ENCODE results near the gene GLA.

GLA gene

DNA sequence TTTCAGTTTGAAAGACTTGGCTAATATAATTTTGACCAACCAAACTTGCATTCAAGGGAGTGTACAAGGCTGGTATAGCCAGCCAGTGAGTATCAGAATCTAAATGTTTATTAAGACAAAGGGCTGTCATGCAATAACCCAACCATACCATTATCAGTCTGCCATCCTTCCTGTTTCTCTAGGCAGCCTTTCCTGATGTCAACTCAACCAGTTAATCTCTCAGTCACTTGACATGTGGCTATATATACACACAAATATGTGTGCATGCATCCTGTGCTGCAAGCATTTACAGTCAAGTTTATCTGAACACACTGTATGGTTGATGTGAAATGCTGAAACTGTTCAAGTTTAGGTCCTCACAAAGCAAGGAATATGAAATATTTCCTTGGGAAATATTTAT is 38.9 kb downstream of the GLA start:
- Histone ChIP-seq H3K27me3 (ENCODE audit: control insufficient read depth, insufficient read depth, low read length) (no peaks in the 10 kb centered on the region), H3K27ac (ENCODE audit: low read depth, low read length) (no peak overlapping the region), H3K4me3 (ENCODE audit: low read length) (no peak overlapping the region), H3K4me1 (ENCODE audit: control insufficient read depth, insufficient read depth, low read length) (no peaks in the 10 kb centered on the region), H3K9ac (ENCODE audit: low read length) (no peak overlapping the region), H3K36me3 (ENCODE audit: control insufficient read depth, insufficient read depth, low read length) (no peaks in the 10 kb centered on the region)

DNA sequence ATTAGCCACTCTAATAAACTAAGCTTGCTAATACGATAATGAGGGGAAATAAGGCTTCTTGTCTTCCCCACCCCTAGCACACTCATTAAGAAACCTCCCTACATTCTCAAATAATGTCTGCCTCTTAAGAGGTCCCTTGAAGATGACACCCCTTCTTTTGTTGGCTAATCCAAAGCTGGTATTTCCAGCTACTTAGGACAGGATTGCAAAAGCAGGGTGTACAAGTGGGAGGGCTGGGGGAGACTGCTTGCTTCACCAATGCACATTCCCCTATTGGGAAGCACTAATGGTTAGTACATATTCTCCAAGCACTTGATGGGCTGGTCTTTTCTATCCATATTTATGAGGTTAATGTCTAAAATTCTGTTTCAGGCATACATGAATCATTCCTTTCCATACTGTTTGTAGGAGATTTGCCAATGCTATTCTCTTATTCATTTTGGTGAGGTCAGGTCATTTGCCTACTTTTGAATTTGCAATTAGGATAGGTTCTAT is 42.4 kb downstream of the GLA start:
- peaks cover 2% of the 10 kb centered on the region for H3K27me3 ChIP-seq (ENCODE audit: control insufficient read depth, insufficient read depth, low read length)
- no peak overlapping the region for H3K9ac ChIP-seq (ENCODE audit: low read length)
- no peaks in the 10 kb centered on the region for H3K4me1 ChIP-seq (ENCODE audit: control insufficient read depth, insufficient read depth, low read length)
- no peak overlapping the region for H3K4me3 ChIP-seq (ENCODE audit: low read length)
- H3K27ac ChIP-seq (ENCODE audit: low read depth, low read length) = no peak overlapping the region
- H3K36me3 ChIP-seq (ENCODE audit: control insufficient read depth, insufficient read depth, low read length) = no peaks in the 10 kb centered on the region

DNA sequence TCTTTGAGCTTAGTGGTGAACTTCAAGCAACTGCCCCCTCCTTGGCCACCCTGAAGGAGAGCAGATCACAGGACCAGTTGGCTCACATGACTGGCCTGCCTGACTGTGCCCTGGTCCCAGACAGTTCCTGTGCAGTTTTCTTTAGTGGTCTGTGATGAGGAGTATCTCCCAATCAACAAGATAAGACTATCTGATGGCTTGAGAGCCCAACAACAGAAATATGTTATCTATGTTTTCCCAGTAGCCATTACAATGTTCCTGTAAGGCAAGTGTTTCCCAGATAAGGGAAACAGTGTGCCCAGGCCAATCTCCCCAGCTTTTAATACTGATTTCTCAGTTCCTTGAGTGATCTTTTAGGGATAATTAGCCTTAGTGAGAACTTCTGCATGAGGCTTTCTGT is 45.0 kb downstream of the GLA start:
- Histone ChIP-seq H3K4me1 (ENCODE audit: control insufficient read depth, insufficient read depth, low read length) (no peaks in the 10 kb centered on the region), H3K27ac (ENCODE audit: low read depth, low read length) (no peak overlapping the region), H3K27me3 (ENCODE audit: control insufficient read depth, insufficient read depth, low read length) (peaks cover 2% of the 10 kb centered on the region), H3K4me3 (ENCODE audit: low read length) (no peak overlapping the region), H3K9ac (ENCODE audit: low read length) (no peak overlapping the region), H3K36me3 (ENCODE audit: control insufficient read depth, insufficient read depth, low read length) (no peaks in the 10 kb centered on the region)

DNA sequence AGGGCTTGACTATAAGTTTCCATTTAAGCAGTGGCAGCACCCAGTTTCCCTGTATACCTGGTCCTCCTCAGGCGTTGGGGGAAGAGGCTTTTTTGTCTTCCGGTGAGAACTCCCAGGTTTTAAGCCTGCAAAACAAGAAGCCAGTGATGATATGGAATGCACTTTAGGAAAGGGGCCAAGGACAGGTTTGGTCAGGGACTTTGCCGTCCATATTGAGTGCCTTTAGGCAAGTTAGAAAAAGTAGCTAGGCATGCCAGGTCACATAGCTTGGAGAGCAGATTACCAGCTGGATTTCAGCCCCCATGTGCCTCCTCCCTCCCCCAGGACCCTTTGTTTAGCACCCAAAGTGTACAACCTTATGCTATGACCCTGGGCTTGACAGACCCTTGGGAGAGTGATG is 45.6 kb downstream of the GLA start:
- no peak overlapping the region for H3K9ac ChIP-seq (ENCODE audit: low read length)
- peaks cover 2% of the 10 kb centered on the region for H3K27me3 ChIP-seq (ENCODE audit: control insufficient read depth, insufficient read depth, low read length)
- no peaks in the 10 kb centered on the region for H3K4me1 ChIP-seq (ENCODE audit: control insufficient read depth, insufficient read depth, low read length)
- H3K4me3 ChIP-seq (ENCODE audit: low read length) = no peak overlapping the region
- no peak overlapping the region for H3K27ac ChIP-seq (ENCODE audit: low read depth, low read length)
- H3K36me3 ChIP-seq (ENCODE audit: control insufficient read depth, insufficient read depth, low read length) = no peaks in the 10 kb centered on the region

DNA sequence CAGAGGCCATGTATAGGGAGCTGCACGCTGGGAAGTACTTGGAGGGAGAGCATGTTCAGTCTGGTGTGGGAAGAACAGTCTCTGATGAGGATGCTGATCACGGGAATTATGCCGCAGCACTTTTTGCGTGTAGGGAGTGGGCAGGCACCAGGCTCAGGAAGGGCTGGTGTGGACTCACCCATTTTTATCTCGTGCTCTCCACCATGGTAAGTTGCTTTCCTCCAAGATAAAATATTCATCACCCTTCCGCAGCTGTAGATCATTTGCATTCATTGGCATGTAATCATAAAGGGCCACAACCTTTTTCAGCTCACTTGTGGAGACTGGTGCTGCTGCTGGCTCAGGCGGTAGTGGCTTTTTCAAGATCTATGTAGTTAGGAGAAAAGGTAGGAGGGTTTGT is 47.3 kb downstream of the GLA start:
- peaks cover 4% of the 10 kb centered on the region for H3K27me3 ChIP-seq (ENCODE audit: control insufficient read depth, insufficient read depth, low read length)
- no peak overlapping the region for H3K9ac ChIP-seq (ENCODE audit: low read length)

DNA sequence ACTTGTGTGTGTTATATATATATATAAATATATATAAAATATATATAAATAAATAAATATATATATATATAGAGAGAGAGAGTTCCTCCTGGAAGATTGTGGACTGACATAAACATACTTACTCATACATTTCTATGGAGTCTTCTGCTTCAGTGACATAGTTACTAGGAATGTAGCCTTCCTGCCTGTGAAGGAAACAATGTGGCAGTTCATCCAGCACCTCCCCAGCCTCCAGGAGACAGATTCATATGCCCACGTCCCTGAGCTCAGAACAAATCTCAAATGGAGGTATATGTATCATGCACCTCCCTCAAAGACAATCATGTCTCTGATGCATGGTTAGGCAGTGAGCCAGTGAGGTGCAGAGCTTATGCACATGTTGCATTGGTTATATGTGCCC is 47.8 kb downstream of the GLA start:
- Histone ChIP-seq H3K27ac (ENCODE audit: low read depth, low read length) (no peak overlapping the region), H3K9ac (ENCODE audit: low read length) (no peak overlapping the region), H3K4me1 (ENCODE audit: control insufficient read depth, insufficient read depth, low read length) (no peaks in the 10 kb centered on the region), H3K27me3 (ENCODE audit: control insufficient read depth, insufficient read depth, low read length) (peaks cover 4% of the 10 kb centered on the region), H3K36me3 (ENCODE audit: control insufficient read depth, insufficient read depth, low read length) (no peaks in the 10 kb centered on the region), H3K4me3 (ENCODE audit: low read length) (no peak overlapping the region)

More for the DNA sequence above, 47.3 kb downstream of the GLA start:
- no peak overlapping the region for H3K27ac ChIP-seq (ENCODE audit: low read depth, low read length)
- no peaks in the 10 kb centered on the region for H3K36me3 ChIP-seq (ENCODE audit: control insufficient read depth, insufficient read depth, low read length)
- no peak overlapping the region for H3K4me3 ChIP-seq (ENCODE audit: low read length)
- H3K4me1 ChIP-seq (ENCODE audit: control insufficient read depth, insufficient read depth, low read length) = no peaks in the 10 kb centered on the region

DNA sequence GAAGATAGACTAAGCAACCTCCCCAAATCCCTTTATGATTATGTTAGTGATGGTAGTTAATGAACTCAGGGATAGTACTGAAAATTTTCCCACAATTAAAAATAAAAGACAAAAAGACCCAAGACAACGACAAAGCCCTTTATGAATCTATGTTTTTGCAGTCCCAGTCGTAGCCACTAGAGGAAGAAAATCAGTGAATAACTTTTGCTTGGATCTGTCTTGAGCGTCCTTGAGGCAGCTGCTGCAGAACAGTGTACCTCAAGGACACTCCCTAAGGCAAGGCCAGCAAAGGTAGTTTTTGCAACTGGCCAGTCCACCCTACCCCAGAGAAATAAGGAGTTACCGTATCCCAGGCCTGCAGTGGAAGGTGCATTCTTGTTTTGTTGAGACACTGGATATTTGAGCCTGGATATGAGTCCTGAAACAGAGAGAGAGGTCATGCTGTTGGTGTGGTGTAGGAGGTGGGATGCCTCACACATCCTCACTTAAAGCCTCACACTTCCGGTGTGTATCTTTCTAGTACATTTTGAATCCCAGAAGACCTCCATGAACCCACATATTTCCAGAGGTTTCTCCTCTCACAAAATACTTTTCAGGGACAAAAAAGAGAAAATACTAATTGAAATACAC is 50.4 kb downstream of the GLA start:
- Histone ChIP-seq H3K4me1 (ENCODE audit: control insufficient read depth, insufficient read depth, low read length) (no peaks in the 10 kb centered on the region), H3K27me3 (ENCODE audit: control insufficient read depth, insufficient read depth, low read length) (peaks cover 2% of the 10 kb centered on the region), H3K27ac (ENCODE audit: low read depth, low read length) (no peak overlapping the region), H3K9ac (ENCODE audit: low read length) (no peak overlapping the region), H3K36me3 (ENCODE audit: control insufficient read depth, insufficient read depth, low read length) (no peaks in the 10 kb centered on the region), H3K4me3 (ENCODE audit: low read length) (no peak overlapping the region)

DNA sequence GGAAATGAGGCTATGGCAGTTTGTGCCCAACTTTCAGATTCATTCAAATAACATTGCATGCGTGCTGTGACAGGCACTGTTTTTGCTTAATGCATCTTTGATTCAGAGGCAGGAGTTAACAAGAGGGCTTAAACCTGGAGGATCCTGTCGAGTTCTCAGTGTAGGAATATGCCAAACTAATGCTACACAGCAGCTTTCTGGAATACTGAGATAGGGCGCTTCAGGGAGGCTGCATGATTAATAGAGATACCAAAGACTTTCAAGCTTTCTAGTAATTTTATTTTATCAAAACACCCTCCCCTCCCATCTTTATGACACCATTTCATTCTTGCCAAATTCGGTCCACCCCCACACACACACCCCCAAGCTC is 58.5 kb downstream of the GLA start:
- Histone ChIP-seq H3K27me3 (ENCODE audit: control insufficient read depth, insufficient read depth, low read length) (no peaks in the 10 kb centered on the region), H3K4me1 (ENCODE audit: control insufficient read depth, insufficient read depth, low read length) (no peaks in the 10 kb centered on the region), H3K4me3 (ENCODE audit: low read length) (peak overlapping the region; percentile 86), H3K36me3 (ENCODE audit: control insufficient read depth, insufficient read depth, low read length) (no peaks in the 10 kb centered on the region), H3K27ac (ENCODE audit: low read depth, low read length) (no peak overlapping the region), H3K9ac (ENCODE audit: low read length) (no peak overlapping the region)

DNA sequence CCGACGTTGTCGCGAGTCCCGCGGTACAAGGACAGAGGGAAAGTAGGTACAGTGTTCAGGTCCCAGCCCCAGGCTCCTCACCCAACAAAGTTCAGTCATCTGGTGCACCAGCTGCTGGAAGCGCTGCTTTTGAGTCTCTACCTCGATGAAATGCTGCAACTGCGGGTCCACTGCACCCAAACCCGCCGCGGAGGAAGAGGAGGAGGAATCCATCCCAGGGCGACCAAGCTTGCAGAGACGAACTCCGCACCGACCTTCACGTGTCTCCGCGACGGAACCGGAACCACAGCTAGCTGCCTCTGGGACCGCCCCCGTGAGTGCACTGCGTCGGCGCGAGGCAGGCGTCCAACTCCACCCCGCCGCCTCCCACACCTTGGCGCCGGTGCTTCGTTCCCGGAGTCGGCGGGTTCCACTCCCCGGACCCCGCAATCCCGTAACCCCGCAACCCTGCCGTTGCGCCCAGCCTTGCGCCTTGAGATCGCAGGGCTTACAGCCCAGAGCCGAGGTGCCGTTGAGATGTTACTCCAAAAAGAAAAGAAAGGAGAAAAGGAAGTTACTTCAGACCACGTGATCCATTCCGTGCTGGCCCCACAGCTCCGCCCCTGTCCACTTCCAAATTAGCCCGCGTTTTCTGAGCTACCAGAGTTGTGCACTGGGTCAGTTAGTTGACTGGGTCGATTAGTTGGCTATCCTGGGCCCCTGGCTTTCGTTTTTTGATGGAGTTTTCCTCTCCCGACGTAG is 59.1 kb downstream of the GLA start, which contains the start of gene TIMM8A:
TSS of gene TIMM8A (minus strand) at position 291 of the 741 bp plus-strand sequence. CDS start at position 213, 78 bp downstream.
- peak within 1 kb of the TSS; percentile 80 for H3K27ac ChIP-seq (ENCODE audit: low read depth, low read length)

DNA sequence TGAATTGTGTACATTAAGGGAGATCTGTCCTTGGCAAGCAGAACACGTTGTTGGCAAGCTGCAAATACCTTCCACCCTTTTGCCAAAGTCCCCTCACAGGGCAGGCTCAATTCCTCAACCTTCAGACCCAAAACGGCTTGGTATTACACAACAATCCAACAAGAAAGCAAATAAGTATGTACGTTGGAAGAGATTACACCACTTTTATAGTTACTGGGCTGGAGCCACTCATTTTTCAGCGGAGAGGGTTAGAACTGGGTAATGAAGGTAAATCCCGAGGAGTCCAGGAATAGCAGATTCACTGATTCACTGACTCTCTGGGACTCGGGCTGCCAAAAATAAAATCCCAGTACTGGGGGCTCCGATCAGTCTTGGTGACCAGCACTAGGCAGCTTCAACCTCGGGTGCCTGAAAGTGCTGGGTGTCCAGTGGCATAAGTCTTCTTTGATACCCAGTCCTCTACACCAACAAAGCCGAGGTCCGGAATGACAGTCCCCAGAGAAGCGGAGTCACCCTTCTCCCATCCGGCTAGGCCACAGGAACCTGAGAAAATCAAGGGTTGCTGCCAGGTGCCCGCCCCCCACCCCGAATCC is 59.8 kb downstream of the GLA start:
- no peaks in the 10 kb centered on the region for H3K27me3 ChIP-seq (ENCODE audit: control insufficient read depth, insufficient read depth, low read length)
- H3K27ac ChIP-seq (ENCODE audit: low read depth, low read length) = peak overlapping the region; percentile 80
- peak overlapping the region; percentile 86 for H3K4me3 ChIP-seq (ENCODE audit: low read length)
- H3K4me1 ChIP-seq (ENCODE audit: control insufficient read depth, insufficient read depth, low read length) = no peaks in the 10 kb centered on the region
- peak overlapping the region; percentile 22 for H3K9ac ChIP-seq (ENCODE audit: low read length)
- no peaks in the 10 kb centered on the region for H3K36me3 ChIP-seq (ENCODE audit: control insufficient read depth, insufficient read depth, low read length)

More for the DNA sequence above, 59.1 kb downstream of the GLA start, which contains the start of gene TIMM8A:
- H3K9ac ChIP-seq (ENCODE audit: low read length) = peak within 1 kb of the TSS; percentile 22
- H3K36me3 ChIP-seq (ENCODE audit: control insufficient read depth, insufficient read depth, low read length) = no peaks in the 10 kb centered on the region
- H3K4me3 ChIP-seq (ENCODE audit: low read length) = peak within 1 kb of the TSS; percentile 86
- H3K4me1 ChIP-seq (ENCODE audit: control insufficient read depth, insufficient read depth, low read length) = no peaks in the 10 kb centered on the region
- H3K27me3 ChIP-seq (ENCODE audit: control insufficient read depth, insufficient read depth, low read length) = no peaks in the 10 kb centered on the region
